ENCODE measurements around the gene CYSTM1. TPM values are rescaled to one million over a fixed set of nuclear protein-coding genes. Genes with fewer than 3 reads are reported as not detected.

CYSTM1 gene
- total and polyA plus RNA-seq, 3 experiments from 2014 or later: 11.1 to 17.3 (median 13.9) TPM

DNA sequence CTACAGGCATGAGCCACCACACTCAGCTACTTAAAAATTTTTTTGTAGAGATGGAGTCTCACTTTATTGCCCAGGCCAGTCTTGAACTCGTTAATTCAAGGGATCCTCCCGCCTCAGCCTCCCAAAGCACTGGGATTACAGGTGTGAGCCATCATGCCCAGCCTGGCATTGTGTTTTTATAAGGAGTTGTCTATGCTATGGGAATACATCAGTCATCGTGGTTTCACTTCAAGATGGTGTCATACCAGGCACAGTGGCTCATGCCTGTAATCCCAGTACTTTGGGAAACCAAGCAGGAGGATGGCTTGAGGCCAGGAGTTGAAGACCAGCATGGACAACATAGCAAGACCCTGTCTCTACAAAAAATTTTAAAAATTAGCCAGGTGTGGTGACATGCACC is 49.7 kb downstream of the CYSTM1 start:
- no peak overlapping the region for H3K27ac Mint-ChIP-seq
- H3K36me3 Mint-ChIP-seq: peaks cover 0 to 4% (median 0%) of the 10 kb centered on the region in 3 donors
- H3K4me1 Mint-ChIP-seq: no peaks in the 10 kb centered on the region
- DNase-seq: no peak
- H3K4me1 ChIP-seq (ENCODE audit: insufficient read depth, low read length): no peaks in the 10 kb centered on the region
- CTCF ChIA-PET: interaction anchor here (0.9 to 1.3 kb wide), 2 partner anchors 15 to 127 kb away, joined by 3 to 5 read pairs; no protein-coding TSS in a partner anchor
- no peak overlapping the region for H3K4me3 Mint-ChIP-seq
- H3K27me3 Mint-ChIP-seq: peaks cover 0 to 2% of the 10 kb centered on the region in 2 donors
- no peak overlapping the region for H3K27ac ChIP-seq (ENCODE audit: low read depth, low read length)
- no peaks in the 10 kb centered on the region for H3K27me3 ChIP-seq (ENCODE audit: insufficient read depth, low read length, poor library complexity, severe bottlenecking)
- no peak overlapping the region for H3K4me3 ChIP-seq (ENCODE audit: low read length)
- no peaks in the 10 kb centered on the region for H3K36me3 ChIP-seq (ENCODE audit: insufficient read depth, low read length)
- POLR2A ChIA-PET: no interaction called here
- H3K9me3 Mint-ChIP-seq: no peaks in the 10 kb centered on the region
- no peaks in the 10 kb centered on the region for H3K9me3 ChIP-seq (ENCODE audit: low read length)

DNA sequence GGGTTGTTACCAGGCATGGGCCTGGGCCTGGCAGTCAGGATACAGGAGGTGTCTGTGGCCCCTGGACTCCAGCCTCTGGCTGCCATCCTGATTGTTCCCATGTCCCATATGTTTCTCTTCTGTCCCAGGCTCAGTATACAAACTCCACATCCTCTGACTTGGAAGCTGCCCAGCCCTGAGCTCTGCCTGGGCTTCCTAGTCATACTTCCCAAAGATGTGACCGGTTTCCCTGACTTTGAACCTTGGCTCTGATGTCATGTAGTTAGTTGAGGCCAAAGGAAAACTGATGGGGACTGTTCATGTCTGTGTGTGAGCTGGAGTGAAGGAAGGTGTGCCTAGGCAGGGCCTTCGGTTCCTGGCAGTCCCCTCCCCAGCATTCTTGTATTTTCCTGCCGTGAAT is 50.4 kb downstream of the CYSTM1 start:
- Mint-ChIP-seq H3K27me3 (peaks cover 0 to 2% of the 10 kb centered on the region in 2 donors), H3K4me3 (no peak overlapping the region), H3K4me1 (no peaks in the 10 kb centered on the region), H3K9me3 (no peaks in the 10 kb centered on the region), H3K27ac (peak overlapping the region in 1 of 8 donors; percentile 58), H3K36me3 (peaks cover 0 to 4% (median 0%) of the 10 kb centered on the region in 3 donors)
- no peak overlapping the region for H3K4me3 ChIP-seq (ENCODE audit: low read length)
- no peaks in the 10 kb centered on the region for H3K9me3 ChIP-seq (ENCODE audit: low read length)
- ChIA-PET POLR2A (no interaction called here), CTCF (no interaction called here)
- no peaks in the 10 kb centered on the region for H3K36me3 ChIP-seq (ENCODE audit: insufficient read depth, low read length)
- no peaks in the 10 kb centered on the region for H3K27me3 ChIP-seq (ENCODE audit: insufficient read depth, low read length, poor library complexity, severe bottlenecking)
- DNase-seq: no peak
- H3K4me1 ChIP-seq (ENCODE audit: insufficient read depth, low read length): no peaks in the 10 kb centered on the region
- H3K27ac ChIP-seq (ENCODE audit: low read depth, low read length): no peak overlapping the region

DNA sequence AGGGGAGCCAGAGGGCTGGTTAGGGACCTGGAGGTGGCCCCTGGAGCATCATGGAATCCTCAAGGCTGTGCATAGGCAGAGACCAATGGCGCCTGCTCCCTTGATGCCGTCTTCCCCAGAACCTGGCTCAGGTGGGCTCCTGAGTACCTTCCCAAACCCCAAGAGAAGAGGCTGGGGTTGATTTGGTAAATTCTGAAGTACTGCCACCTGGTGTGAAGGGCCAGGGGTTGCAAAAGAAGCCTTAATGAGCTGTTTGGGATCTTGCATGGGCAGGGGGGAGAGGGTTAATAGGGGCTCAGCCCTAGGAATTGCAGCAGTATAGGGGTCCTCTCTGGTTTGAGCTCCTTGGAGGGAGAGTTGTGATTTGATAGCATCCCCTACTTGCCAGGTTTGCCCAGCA is 52.1 kb downstream of the CYSTM1 start:
- Histone ChIP-seq H3K9me3 (ENCODE audit: low read length) (no peaks in the 10 kb centered on the region), H3K4me1 (ENCODE audit: insufficient read depth, low read length) (no peaks in the 10 kb centered on the region), H3K27me3 (ENCODE audit: insufficient read depth, low read length, poor library complexity, severe bottlenecking) (no peaks in the 10 kb centered on the region), H3K27ac (ENCODE audit: low read depth, low read length) (no peak overlapping the region), H3K4me3 (ENCODE audit: low read length) (no peak overlapping the region), H3K36me3 (ENCODE audit: insufficient read depth, low read length) (no peaks in the 10 kb centered on the region)
- CTCF ChIA-PET: no interaction called here
- Mint-ChIP-seq H3K4me3 (no peak overlapping the region), H3K27ac (peak overlapping the region in 1 of 8 donors; percentile 55), H3K4me1 (no peaks in the 10 kb centered on the region), H3K9me3 (no peaks in the 10 kb centered on the region), H3K27me3 (peaks cover 0 to 3% of the 10 kb centered on the region in 2 donors), H3K36me3 (peaks cover 0 to 4% (median 0%) of the 10 kb centered on the region in 3 donors)
- POLR2A ChIA-PET: no interaction called here
- no peak for DNase-seq

DNA sequence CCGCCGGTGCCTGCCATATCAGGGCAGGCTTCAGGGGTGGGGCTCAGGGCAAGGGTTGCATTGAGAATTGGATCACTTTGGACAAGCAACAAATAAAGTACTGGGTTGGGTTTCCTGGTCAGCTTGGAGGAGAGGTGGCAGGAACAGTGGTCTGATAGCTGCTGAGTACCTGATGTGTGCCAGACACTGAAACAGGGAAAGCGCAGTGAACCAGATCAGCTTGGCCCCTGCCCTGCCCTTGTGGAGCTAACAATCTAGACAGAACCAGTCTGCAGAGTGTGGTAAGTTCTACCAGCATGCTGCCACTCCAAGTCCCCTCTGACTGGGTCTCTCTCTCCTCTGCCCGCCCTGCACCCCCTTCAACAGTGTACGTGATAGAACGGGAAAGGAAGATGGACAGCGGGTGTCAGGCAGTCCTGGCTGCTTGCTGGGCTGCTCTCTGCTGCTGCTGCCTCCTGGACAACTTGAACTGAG is 53.4 kb downstream of the CYSTM1 start:
- H3K9me3 Mint-ChIP-seq: no peaks in the 10 kb centered on the region
- peaks cover 0 to 3% of the 10 kb centered on the region in 2 donors for H3K27me3 Mint-ChIP-seq
- no peaks in the 10 kb centered on the region for H3K9me3 ChIP-seq (ENCODE audit: low read length)
- no peaks in the 10 kb centered on the region for H3K4me1 Mint-ChIP-seq
- H3K4me3 Mint-ChIP-seq: no peak overlapping the region
- no peak overlapping the region for H3K4me3 ChIP-seq (ENCODE audit: low read length)
- CTCF ChIA-PET: no interaction called here
- H3K27me3 ChIP-seq (ENCODE audit: insufficient read depth, low read length, poor library complexity, severe bottlenecking): no peaks in the 10 kb centered on the region
- no peak overlapping the region for H3K27ac ChIP-seq (ENCODE audit: low read depth, low read length)
- H3K36me3 ChIP-seq (ENCODE audit: insufficient read depth, low read length): no peaks in the 10 kb centered on the region
- H3K4me1 ChIP-seq (ENCODE audit: insufficient read depth, low read length): no peaks in the 10 kb centered on the region
- peak overlapping the region in 1 of 8 donors; percentile 55 for H3K27ac Mint-ChIP-seq
- DNase-seq: no peak
- peaks cover 0 to 4% (median 0%) of the 10 kb centered on the region in 3 donors for H3K36me3 Mint-ChIP-seq
- POLR2A ChIA-PET: no interaction called here

DNA sequence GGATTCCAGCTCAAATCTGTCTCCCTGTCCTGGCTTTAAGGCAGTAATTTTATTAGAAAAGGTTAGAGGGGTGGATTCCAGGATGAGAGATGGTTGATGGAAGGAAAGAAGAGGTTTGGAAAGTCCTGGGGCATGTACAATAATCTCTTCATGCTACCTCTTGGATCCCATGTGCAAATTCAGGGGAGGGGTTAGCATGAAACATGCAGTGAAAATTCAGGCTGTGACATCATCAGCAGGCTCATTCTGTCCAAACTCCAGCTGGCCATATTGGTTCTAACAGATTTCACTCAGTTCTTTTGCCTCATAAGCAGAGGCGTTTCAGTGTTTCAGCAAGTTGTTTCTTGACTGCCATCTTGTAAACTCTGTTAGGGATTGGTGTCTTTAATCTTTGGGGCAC is 55.4 kb downstream of the CYSTM1 start:
- Histone ChIP-seq H3K27me3 (ENCODE audit: insufficient read depth, low read length, poor library complexity, severe bottlenecking) (no peaks in the 10 kb centered on the region), H3K4me3 (ENCODE audit: low read length) (no peak overlapping the region), H3K9me3 (ENCODE audit: low read length) (no peaks in the 10 kb centered on the region), H3K4me1 (ENCODE audit: insufficient read depth, low read length) (no peaks in the 10 kb centered on the region), H3K36me3 (ENCODE audit: insufficient read depth, low read length) (no peaks in the 10 kb centered on the region), H3K27ac (ENCODE audit: low read depth, low read length) (no peak overlapping the region)
- DNase-seq: no peak
- no peak overlapping the region for H3K27ac Mint-ChIP-seq
- H3K4me1 Mint-ChIP-seq: no peaks in the 10 kb centered on the region
- peaks cover 0 to 3% of the 10 kb centered on the region in 2 donors for H3K27me3 Mint-ChIP-seq
- ChIA-PET CTCF (interaction anchor here (0.9 kb wide), 1 partner anchor 9 kb away, joined by 3 read pairs; no protein-coding TSS in a partner anchor), POLR2A (no interaction called here)
- no peak overlapping the region for H3K4me3 Mint-ChIP-seq
- no peaks in the 10 kb centered on the region for H3K9me3 Mint-ChIP-seq
- H3K36me3 Mint-ChIP-seq: peaks cover 0 to 2% (median 0%) of the 10 kb centered on the region in 3 donors

GRCh38 chr5:140232731-140233130 is 57.7 kb downstream of the CYSTM1 start:
- no peaks in the 10 kb centered on the region for H3K9me3 ChIP-seq (ENCODE audit: low read length)
- Mint-ChIP-seq H3K27me3 (peaks cover 0 to 1% of the 10 kb centered on the region in 2 donors), H3K9me3 (no peaks in the 10 kb centered on the region), H3K27ac (no peak overlapping the region), H3K4me3 (no peak overlapping the region), H3K36me3 (peaks cover 0 to 2% (median 0%) of the 10 kb centered on the region in 3 donors), H3K4me1 (no peaks in the 10 kb centered on the region)
- H3K4me1 ChIP-seq (ENCODE audit: insufficient read depth, low read length): no peaks in the 10 kb centered on the region
- DNase-seq: no peak
- POLR2A ChIA-PET: no interaction called here
- H3K27ac ChIP-seq (ENCODE audit: low read depth, low read length): no peak overlapping the region
- CTCF ChIA-PET: no interaction called here
- no peak overlapping the region for H3K4me3 ChIP-seq (ENCODE audit: low read length)
- H3K36me3 ChIP-seq (ENCODE audit: insufficient read depth, low read length): no peaks in the 10 kb centered on the region
- no peaks in the 10 kb centered on the region for H3K27me3 ChIP-seq (ENCODE audit: insufficient read depth, low read length, poor library complexity, severe bottlenecking)

GRCh38 chr5:140234377-140234989 is 59.5 kb downstream of the CYSTM1 start:
- ChIA-PET POLR2A (no interaction called here), CTCF (interaction anchor here (2.1 kb wide), 1 partner anchor 11 kb away, joined by 6 read pairs; no protein-coding TSS in a partner anchor)
- Histone ChIP-seq H3K4me3 (ENCODE audit: low read length) (no peak overlapping the region), H3K9me3 (ENCODE audit: low read length) (no peaks in the 10 kb centered on the region), H3K36me3 (ENCODE audit: insufficient read depth, low read length) (no peaks in the 10 kb centered on the region), H3K4me1 (ENCODE audit: insufficient read depth, low read length) (no peaks in the 10 kb centered on the region), H3K27ac (ENCODE audit: low read depth, low read length) (no peak overlapping the region), H3K27me3 (ENCODE audit: insufficient read depth, low read length, poor library complexity, severe bottlenecking) (no peaks in the 10 kb centered on the region)
- Mint-ChIP-seq H3K36me3 (peaks cover 0 to 2% (median 0%) of the 10 kb centered on the region in 3 donors), H3K4me1 (no peaks in the 10 kb centered on the region), H3K27ac (no peak overlapping the region), H3K9me3 (no peaks in the 10 kb centered on the region), H3K4me3 (no peak overlapping the region), H3K27me3 (peaks cover 0 to 1% of the 10 kb centered on the region in 2 donors)
- no peak for DNase-seq

GRCh38 chr5:140235791-140236551 is 61.0 kb downstream of the CYSTM1 start:
- Histone ChIP-seq H3K27ac (ENCODE audit: low read depth, low read length) (no peak overlapping the region), H3K36me3 (ENCODE audit: insufficient read depth, low read length) (no peaks in the 10 kb centered on the region), H3K4me3 (ENCODE audit: low read length) (no peak overlapping the region), H3K9me3 (ENCODE audit: low read length) (no peaks in the 10 kb centered on the region), H3K4me1 (ENCODE audit: insufficient read depth, low read length) (no peaks in the 10 kb centered on the region), H3K27me3 (ENCODE audit: insufficient read depth, low read length, poor library complexity, severe bottlenecking) (no peaks in the 10 kb centered on the region)
- H3K27ac Mint-ChIP-seq: no peak overlapping the region
- no peaks in the 10 kb centered on the region for H3K9me3 Mint-ChIP-seq
- peaks cover 0 to 2% (median 0%) of the 10 kb centered on the region in 3 donors for H3K36me3 Mint-ChIP-seq
- H3K4me3 Mint-ChIP-seq: no peak overlapping the region
- H3K4me1 Mint-ChIP-seq: no peaks in the 10 kb centered on the region
- CTCF ChIA-PET: interaction anchor here (1.2 to 2.1 kb wide), 3 partner anchors 10 to 116 kb away, joined by 3 to 7 read pairs (median 6); no protein-coding TSS in a partner anchor
- POLR2A ChIA-PET: no interaction called here
- H3K27me3 Mint-ChIP-seq: peaks cover 0 to 1% of the 10 kb centered on the region in 2 donors
- no peak for DNase-seq

Measured in CD8-positive, alpha-beta memory T cell (primary cell).